ENCODE data around the gene AEBP2.

DNA sequence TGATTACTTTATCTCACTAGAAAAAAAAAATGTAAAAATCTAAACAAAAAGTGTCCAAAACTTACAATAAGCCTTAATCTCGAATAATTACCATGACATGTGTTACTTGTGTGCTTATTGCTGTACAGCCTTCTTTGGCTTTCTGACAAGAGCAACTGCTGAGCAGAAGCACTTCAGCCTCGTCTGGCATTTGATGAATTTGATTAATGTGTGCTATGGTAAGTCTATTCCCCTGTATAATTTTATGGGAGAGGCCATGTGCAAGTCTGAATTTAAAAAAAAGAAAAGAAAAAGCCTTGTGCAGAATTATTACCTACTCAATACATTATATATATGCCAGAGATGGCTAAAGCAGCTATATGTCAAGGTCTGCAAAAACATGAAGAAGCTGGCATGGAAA lies 113.9 kb downstream of the AEBP2 start:
- TF ChIP-seq EZH2 (IDR thresholded peaks at IDR 0.05) (no peak), POLR2AphosphoS5 (IDR thresholded peaks at IDR 0.05; ENCODE audit: borderline replicate concordance, low read depth, low read length) (no peak), FOXP2 (optimal IDR thresholded peaks at IDR 0.05; ENCODE audit: control extremely low read depth, extremely low read length, insufficient read depth) (no peak)
